Fibroblast of mammary gland (primary cell): ENCODE measurements around the gene WNT16.

Source experiments
- DNase-seq: peaks from one replicate; pipeline ENCODE4 v3.0.0-alpha.2; 2010; ENCODE audit warnings: low read depth
- H3K4me3 ChIP-seq: 2 replicates; pipeline ENCODE4 v1.5.1; 2011; ENCODE audit warnings: low read depth, mild to moderate bottlenecking, low read length, moderate library complexity; ENCODE audit not compliant: control insufficient read depth
- TF ChIP-seq, protein P1 (sequence below): conservative IDR thresholded peaks from 2 replicates; pipeline ENCODE4 v1.5.1; 2011; ENCODE audit warnings: low read depth, low read length, inconsistent platforms; ENCODE audit not compliant: control insufficient read depth, insufficient read depth

Gene WNT16

DNA sequence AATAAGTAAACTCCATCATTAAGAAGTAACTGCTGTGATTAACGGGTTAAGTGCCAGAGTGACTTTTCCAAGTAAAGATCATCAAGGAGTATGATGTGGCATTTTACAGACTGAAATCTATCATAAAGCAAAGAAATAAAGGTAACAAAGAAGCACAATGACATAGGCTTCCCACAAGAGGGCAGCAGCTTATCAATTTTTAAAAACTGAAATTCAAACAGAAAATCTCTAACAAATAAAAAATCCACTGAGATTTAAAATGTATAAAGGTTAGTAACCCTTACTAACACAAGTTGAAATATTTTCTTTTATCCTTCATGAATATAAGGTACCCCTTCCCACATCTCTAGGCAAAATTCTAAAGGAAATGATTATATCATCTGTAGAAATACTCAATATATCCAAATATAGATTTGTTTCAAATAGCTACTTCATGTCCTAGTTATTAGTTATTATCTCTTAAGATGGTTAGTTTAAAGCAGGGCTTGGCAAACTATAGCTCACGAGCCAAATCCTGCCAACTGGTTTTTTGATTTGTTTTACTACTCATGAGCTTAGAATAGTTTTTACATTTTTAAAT lies 38.1 kb downstream of the WNT16 start:
- no peak overlapping the region for H3K4me3 ChIP-seq
- DNase-seq: peak; percentile 59
- TF ChIP-seq, protein P1, sequence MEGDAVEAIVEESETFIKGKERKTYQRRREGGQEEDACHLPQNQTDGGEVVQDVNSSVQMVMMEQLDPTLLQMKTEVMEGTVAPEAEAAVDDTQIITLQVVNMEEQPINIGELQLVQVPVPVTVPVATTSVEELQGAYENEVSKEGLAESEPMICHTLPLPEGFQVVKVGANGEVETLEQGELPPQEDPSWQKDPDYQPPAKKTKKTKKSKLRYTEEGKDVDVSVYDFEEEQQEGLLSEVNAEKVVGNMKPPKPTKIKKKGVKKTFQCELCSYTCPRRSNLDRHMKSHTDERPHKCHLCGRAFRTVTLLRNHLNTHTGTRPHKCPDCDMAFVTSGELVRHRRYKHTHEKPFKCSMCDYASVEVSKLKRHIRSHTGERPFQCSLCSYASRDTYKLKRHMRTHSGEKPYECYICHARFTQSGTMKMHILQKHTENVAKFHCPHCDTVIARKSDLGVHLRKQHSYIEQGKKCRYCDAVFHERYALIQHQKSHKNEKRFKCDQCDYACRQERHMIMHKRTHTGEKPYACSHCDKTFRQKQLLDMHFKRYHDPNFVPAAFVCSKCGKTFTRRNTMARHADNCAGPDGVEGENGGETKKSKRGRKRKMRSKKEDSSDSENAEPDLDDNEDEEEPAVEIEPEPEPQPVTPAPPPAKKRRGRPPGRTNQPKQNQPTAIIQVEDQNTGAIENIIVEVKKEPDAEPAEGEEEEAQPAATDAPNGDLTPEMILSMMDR: peak; percentile 70

DNA sequence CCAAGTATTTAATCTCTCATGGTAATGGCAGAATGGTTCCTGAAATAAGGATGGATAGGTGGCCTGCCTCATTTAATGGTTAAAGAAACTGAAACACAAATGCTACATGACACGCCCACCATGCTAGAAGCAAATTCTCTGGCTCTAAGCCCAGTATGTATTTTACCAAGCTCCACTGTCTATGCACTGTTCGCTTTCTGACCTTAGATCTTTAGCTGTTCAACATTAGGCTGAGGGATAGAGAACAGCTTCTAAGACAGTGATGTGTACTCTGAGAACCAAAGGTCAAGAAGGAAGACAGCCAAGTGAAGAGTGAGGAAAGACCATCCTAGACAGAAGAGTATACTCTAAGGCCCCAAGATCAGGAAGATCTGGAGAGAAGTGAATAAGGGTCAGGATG lies 40.7 kb downstream of the WNT16 start:
- TF ChIP-seq, protein P1: no peak
- no peak overlapping the region for H3K4me3 ChIP-seq
- DNase-seq: peak; percentile 60

DNA sequence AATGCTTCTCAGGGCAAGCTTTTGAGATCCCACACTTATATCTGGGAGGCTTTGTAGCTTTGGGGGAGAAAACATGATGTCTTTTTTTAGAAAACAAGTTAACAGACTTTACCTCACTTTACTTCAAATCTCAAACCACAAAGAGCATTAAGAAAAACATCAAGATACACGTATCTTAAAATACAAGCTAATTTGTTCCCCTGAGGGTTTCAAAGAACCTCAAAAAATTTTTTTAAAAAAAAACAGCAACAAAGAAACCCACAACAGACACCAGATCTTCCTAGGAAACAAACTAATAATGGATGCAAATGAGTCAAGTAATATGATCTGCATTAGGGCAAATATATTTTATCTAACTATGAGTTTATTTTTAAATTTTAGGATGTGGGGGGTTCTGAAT lies 42.6 kb downstream of the WNT16 start:
- no peak for DNase-seq
- no peak overlapping the region for H3K4me3 ChIP-seq
- TF ChIP-seq, protein P1: no peak

DNA sequence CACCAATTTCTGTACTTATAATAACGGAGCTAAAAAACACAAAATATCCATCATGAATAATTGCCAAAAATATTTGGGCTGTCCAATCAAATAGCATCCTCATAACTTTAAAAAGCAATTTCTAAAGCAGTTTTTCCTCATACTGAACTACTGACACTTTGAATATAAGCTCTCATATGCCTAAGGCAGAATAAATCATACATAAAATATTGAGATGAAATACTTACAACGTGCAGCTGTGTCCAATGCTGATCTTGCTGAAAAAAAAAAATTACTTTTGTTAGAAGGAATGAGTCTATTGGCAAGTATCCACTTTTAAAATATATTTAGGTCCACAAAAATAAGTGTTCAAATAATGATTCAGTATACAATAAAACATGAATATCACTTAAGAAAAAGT lies 43.1 kb downstream of the WNT16 start:
- TF ChIP-seq, protein P1: no peak
- DNase-seq: no peak
- H3K4me3 ChIP-seq: no peak overlapping the region

DNA sequence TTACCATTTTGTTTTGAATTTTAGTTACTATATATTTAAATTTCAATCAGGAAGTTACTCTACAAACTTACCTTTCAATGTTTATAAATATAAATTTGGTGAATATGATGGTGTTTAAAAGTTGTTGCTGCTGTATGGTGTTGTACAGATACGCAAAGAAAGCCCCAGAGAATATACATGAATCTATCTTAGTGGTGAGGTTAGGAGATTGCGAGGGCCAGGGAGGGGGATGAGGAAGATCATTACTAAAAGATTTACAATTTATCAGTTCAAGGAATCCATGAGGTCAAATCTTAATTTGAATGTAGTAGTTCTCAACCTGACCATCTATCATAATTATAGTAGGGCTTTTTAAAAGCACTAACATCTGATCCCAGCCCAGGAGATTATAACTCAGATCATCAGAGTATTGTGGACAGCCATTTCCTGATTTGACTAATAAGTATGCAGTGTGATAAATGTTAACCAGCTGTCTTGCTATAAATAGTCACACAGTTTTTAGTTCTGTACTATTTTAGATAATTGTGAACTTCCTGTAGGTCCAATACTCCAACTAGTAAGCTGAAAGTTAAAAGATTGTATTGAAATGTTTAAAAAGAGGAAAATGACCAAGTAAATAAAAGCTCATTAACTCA lies 43.7 kb downstream of the WNT16 start:
- no peak overlapping the region for H3K4me3 ChIP-seq
- DNase-seq: peak; percentile 45
- TF ChIP-seq, protein P1: no peak

DNA sequence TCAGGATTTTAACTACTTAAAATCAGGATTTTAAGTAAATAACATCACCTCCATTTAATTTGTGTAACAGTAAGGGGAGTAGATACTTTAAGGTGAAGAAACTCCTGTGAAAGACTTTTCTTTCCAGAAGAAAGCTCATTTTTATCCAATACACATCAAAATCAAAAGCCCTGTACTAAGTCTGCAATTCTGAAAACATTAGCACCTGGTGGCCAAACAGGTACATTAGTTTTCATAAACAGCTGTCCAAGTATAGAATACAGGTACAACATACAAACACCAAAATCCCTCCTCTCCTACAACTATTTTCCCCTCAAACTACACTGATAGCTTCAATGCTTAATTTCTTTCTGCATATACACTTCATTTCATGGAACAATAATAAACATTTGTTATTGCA lies 44.4 kb downstream of the WNT16 start:
- DNase-seq: no peak
- no peak overlapping the region for H3K4me3 ChIP-seq
- TF ChIP-seq, protein P1: no peak
